Lower leg skin (tissue), 3 donors: ENCODE results near the gene TAS2R4.

Source experiments
- POLR2A ChIP-seq, 2 donors: fragments of 450-650 bp; IDR thresholded peaks; one replicate each; pipeline ENCODE4 v1.6.1; 2016 to 2017; ENCODE audit warnings: antibody characterized with exemption in 2 of 2, mild to moderate bottlenecking in 1 of 2, moderate library complexity in 1 of 2
- TF ChIP-seq, protein P1 (sequence below), 3 donors: fragments of 450-650 bp; IDR thresholded peaks; one replicate each; pipeline ENCODE4 v1.5.1; 2016; ENCODE audit warnings: antibody characterized with exemption in 3 of 3, mild to moderate bottlenecking in 3 of 3, moderate library complexity in 2 of 3

DNA sequence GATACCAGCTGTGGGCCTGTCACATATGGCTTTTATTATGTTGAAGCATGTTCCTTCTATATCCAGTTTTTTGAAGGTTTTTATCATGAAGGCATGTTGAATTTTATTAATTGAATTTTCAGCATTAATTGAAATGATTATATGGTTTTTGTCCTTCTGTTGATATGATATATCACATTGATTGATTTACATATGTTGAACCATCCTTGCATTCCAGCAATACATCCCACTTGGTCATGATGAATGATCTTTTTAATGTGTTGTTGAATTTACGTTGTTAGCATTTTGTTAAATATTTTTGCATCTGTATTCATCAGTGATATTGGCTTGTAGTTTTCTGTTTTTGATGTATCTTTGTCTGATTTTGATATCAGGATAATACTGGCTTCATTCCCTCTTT, 43.6 kb downstream of the TAS2R4 start:
- TF ChIP-seq POLR2A (IDR thresholded peaks at IDR 0.05): no peak
- TF ChIP-seq, protein P1, sequence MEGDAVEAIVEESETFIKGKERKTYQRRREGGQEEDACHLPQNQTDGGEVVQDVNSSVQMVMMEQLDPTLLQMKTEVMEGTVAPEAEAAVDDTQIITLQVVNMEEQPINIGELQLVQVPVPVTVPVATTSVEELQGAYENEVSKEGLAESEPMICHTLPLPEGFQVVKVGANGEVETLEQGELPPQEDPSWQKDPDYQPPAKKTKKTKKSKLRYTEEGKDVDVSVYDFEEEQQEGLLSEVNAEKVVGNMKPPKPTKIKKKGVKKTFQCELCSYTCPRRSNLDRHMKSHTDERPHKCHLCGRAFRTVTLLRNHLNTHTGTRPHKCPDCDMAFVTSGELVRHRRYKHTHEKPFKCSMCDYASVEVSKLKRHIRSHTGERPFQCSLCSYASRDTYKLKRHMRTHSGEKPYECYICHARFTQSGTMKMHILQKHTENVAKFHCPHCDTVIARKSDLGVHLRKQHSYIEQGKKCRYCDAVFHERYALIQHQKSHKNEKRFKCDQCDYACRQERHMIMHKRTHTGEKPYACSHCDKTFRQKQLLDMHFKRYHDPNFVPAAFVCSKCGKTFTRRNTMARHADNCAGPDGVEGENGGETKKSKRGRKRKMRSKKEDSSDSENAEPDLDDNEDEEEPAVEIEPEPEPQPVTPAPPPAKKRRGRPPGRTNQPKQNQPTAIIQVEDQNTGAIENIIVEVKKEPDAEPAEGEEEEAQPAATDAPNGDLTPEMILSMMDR (IDR thresholded peaks at IDR 0.05): no peak
